ENCODE data around the gene ANXA2.
"Not testable (repeated sequence)": the region's sequence is repeated elsewhere in the genome, so short reads cannot be mapped to it uniquely, and the experiment has no call there.

Gene ANXA2

GRCh38 chr15:60397772-60398445 is at the start of gene ANXA2:
Gene ANXA2 (minus strand): TSS chr15:60397986. CDS start chr15:60386075, 11,911 bp downstream.
- DNase-seq = peak; percentile 90

- DNase-seq = peak; percentile 2
These were observed 46.6 kb upstream of the ANXA2 start for GRCh38 chr15:60444289-60444912.

DNA sequence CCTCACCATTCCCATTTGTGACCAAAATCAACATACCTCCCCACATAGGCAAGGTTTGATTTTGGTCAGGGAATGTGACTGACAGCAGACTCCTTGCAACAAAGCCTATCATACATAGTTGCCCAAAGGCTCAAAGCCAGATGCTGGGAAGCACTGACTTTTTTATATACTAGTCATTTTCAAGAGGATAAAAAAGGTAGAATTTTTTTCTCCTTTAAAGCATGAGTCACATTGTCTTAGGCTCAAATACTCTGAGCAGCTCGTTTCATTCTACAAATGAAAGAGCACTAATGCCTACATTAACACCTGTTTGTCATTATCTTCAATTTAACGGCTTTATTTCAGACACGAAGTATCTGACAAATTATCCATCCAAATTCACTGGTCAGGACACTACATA is 45.0 kb upstream of the ANXA2 start:
- no peak for DNase-seq

GRCh38 chr15:60442031-60442650 is 44.4 kb upstream of the ANXA2 start:
- DNase-seq = no peak

GRCh38 chr15:60441331-60441730 is 43.5 kb upstream of the ANXA2 start:
- DNase-seq = no peak

DNA sequence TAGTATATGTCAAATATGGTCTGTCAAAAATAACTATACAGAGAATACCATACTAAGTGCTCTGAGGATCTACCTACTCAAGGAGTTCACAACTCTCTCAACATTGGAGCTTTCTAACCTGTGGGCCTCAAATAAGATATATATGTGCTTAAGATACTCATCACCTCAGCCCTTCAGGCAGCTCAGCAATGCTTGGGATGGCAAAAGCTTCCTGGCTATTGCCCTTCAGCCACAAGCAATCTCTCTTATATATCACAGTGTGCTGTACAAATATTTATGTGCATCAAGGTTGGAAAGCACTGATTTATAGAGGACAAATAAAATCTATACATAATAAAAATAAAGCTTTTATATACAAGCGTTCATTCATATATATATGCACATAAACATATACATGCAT is 40.9 kb upstream of the ANXA2 start:
- DNase-seq = no peak

- no peak for DNase-seq
These were observed 31.1 kb upstream of the ANXA2 start for GRCh38 chr15:60428935-60429334.

DNA sequence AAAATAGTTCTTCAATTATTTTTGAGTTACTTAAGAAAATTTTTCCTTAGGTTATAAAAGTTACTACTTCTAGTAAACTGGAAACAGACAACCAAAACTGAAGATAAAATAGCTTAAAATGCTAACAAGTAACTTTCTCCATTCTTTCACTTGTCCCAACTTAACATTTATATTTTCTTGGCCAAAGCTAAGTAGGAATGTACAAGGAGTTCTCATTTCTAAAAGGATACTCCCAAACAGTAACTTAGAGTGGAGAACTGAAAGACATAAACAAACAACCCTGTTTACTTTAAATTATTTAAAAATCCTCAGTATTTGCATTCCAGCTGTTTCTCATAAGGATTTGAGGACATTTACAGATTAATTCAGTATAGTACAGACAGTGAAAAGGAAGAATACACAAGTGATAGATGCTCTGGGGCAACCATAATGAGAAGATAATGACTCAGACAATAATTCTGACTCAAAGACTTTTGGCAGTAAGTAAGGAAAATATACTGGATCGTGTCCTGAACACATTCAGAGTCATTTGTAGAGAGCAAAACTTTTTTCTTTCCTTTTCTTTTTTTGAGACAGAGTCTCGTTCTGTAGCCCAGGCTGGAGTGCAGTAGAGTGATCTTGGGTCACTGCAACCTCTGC is 29.2 kb upstream of the ANXA2 start:
- no peak for DNase-seq

GRCh38 chr15:60425461-60425860 is 27.7 kb upstream of the ANXA2 start:
- no peak for DNase-seq

GRCh38 chr15:60424006-60424405 is 26.2 kb upstream of the ANXA2 start:
- DNase-seq = no peak

- no peak for DNase-seq
These were observed 25.8 kb upstream of the ANXA2 start for GRCh38 chr15:60423537-60423936.

GRCh38 chr15:60421544-60421943 is 23.8 kb upstream of the ANXA2 start:
- DNase-seq = no peak

GRCh38 chr15:60420203-60420716 is 22.5 kb upstream of the ANXA2 start:
- no peak for DNase-seq

GRCh38 chr15:60419753-60420152 is 22.0 kb upstream of the ANXA2 start:
- DNase-seq = no peak

DNA sequence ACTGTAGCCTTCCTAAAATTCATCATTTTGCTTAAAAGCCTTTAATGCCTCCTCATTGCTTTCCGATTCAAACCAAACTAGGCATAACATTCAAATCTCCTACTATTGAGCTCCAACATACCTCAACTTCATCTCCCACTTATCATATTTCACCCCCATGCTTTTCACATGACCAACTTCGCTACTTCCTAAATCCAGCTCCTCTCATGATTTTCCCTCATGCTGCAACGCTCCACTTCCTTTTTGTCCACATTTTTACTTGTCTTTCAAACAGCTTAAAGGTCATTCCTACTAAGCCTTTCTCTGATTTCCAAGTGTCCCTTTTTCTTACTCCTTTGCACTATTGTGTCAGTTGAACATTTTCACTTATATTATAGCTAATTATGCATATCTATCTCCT is 20.3 kb upstream of the ANXA2 start:
- DNase-seq = no peak

DNA sequence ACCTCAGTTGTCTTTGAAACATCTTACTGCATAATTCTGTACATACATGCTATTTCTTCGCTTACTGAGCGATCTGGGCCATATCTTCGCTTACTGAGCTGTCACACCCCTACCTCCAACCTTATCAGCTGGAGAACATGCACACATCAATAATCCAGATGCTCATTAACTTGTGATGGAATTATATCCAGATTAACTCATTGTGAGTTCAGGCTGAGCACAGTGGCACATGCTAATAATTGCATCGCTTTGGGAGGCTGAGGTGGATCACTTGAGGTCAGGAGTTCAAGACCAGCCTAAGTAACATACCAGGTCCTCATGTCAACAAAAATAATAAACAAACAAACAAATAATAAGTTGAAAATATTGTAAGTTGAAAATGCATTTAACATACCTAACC is 19.3 kb upstream of the ANXA2 start:
- DNase-seq = no peak

DNA sequence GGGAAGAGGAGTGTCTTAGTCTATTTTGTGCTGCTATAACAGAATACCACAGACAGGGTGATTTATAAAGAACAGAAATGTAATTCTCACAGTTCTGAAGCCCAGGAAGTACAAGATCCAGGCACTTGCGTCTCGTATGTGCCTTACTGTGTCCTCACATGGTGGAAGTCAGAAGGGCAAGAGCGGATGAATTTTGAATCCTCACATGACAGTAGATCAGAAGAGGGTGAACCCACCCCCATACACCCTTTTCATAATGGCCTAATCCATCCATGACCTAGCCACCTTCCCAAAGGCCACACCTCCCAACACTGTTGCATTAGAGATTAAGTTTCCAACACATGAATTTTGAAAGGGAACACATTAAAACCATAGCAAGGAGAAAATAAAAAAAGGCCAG is 18.7 kb upstream of the ANXA2 start:
- DNase-seq = no peak

DNA sequence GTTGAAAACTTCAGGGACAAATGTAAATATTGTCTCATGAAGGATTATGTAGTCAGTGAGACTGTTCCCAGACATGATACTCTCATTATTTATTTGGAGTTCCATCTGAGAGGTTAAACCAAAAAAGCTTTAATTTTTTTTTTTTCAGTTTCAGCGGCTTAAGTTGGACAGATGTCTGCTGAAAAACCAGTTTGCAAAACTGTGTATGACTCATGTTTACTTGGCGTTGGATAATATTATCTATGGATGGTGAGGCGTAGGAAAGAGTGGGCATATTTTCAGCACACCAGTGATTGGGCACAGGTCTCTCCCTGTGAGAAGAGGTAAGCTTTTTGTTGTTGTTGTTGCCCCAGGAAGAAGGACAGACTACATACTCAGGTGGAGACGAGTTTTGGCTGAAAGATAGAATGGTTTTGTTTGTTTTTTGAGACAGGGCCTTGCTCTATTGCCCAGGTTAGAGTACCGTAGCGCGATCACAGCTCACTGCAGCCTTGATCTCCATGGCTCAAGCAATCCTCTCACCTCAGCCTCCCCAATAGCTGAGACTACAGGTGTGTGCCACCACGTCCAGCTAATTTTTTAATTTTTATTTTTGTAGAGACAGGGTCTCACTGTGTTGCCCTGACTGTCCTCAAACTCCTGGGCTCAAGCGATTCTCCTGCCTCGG is 16.4 kb upstream of the ANXA2 start:
- DNase-seq = no peak

DNA sequence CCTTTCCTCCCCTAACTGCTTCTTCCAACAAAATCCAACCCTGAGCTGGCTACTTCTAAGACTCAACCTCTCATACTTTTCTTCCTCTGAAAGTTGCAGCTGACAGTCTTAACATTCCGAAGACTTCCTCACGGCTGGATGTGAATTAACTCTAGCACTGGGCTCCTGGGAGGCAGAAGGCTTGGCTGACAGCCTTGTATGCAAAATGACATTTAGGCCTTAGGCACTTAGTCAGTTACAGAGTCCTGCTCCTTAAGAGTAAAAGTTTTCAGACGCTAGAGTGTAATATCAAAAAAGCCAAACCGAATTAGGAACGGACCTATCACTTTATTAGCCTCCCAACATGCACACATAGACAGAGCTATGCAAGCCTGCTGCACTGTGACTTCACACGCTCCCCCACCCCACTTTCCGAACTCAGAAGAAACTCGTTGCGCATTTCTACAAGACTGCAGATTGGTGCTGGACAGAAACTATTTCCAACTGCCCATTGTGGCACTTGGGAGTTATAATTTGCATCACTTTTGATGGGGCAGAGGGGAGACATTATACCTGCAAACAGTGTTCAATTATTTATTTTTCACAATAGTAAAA is 15.5 kb upstream of the ANXA2 start:
- no peak for DNase-seq

GRCh38 chr15:60412807-60413206 is 15.0 kb upstream of the ANXA2 start:
- not testable (repeated sequence) for DNase-seq

GRCh38 chr15:60411774-60412425 is 14.1 kb upstream of the ANXA2 start:
- no peak for DNase-seq

GRCh38 chr15:60410350-60410749 is 12.6 kb upstream of the ANXA2 start:
- DNase-seq = not testable (repeated sequence)
